HCT116 (cell line): Measurements from ENCODE around the gene CHST3. TPM values are rescaled to one million over a fixed set of nuclear protein-coding genes. Genes with fewer than 3 reads are reported as not detected.

Source experiments
- ATAC-seq: fragments of 200-7000 bp; cut with Tn5 transposase; 2 replicates; pipeline ENCODE4 v1.9.1; 2020; ENCODE audit warnings: mild to moderate bottlenecking, moderate library complexity
- BruUV-seq: library from RNA; stranded (reverse); fragments of 400-500 nt; replicated peaks from 2 replicates; lab custom pipeline; 2021; lab: Mats Ljungman, UMichigan
- CTCF ChIA-PET: fragments of 300-600 bp; sonication (Branson Sonifier 250); formaldehyde crosslinking; loops from one replicate; lab custom pipeline; 2021; ENCODE audit warnings: antibody characterized with exemption; lab: Charles Lee
- POLR2A ChIA-PET: fragments of 300-600, 350-600 bp; sonication (Branson Sonifier 250); formaldehyde crosslinking; loops from one replicate; lab custom pipeline; 2021; ENCODE audit warnings: antibody characterized with exemption; lab: Charles Lee
- RAD21 ChIA-PET, 2 experiments: fragments of 300-600 bp; sonication (Branson Sonifier 250); formaldehyde crosslinking; loops; one replicate each; lab custom pipeline; 2023; ENCODE audit warnings: low total read pairs in 2 of 2; ENCODE audit not compliant: uncharacterized antibody in 2 of 2, unreplicated experiment in 2 of 2, low non-redundant PET in 1 of 2; lab: Charles Lee
- DNase-seq: peaks from one replicate; pipeline ENCODE4 v3.0.0-alpha.2; 2010; ENCODE audit warnings: low read depth, low spot score
- H2AFZ ChIP-seq: fragments of 200-600 bp; shearing (Covaris generic), sonication (generic); 2 replicates; pipeline ENCODE4 v1.6.1; 2017; ENCODE audit warnings: low read depth, mixed run types, mixed read lengths, antibody characterized with exemption, low read length; ENCODE audit not compliant: poor library complexity, severe bottlenecking
- H3K27ac ChIP-seq: 2 replicates; pipeline ENCODE4 v1.5.1; 2012; ENCODE audit warnings: low read depth, low read length
- H3K27me3 ChIP-seq: fragments of 200-600 bp; sonication (generic); 2 replicates; pipeline ENCODE4 v1.6.1; 2016; ENCODE audit warnings: mixed run types, low read length, mixed read lengths; ENCODE audit not compliant: insufficient read depth
- H3K36me3 ChIP-seq, 2 experiments: fragments of 200-500 bp in 1 of 2; fragments of 200-600 bp in 1 of 2; sonication (Bioruptor generic) in 1 of 2; sonication (generic) in 1 of 2; 2 replicates each; pipeline versions ENCODE4 v1.5.1 to v1.6.1; 2014 to 2016; ENCODE audit warnings: low read length in 2 of 2, inconsistent platforms in 1 of 2, mixed read lengths in 1 of 2, mixed run types in 1 of 2; ENCODE audit not compliant: insufficient read depth in 2 of 2, control insufficient read depth in 1 of 2
- H3K4me1 ChIP-seq, 2 experiments: fragments of 200-600 bp in 1 of 2; sonication (generic) in 1 of 2; 2 replicates each; pipeline versions ENCODE4 v1.5.1 to v1.6.1; 2012 to 2017; ENCODE audit warnings: low read length in 2 of 2, inconsistent platforms in 1 of 2, mild to moderate bottlenecking in 1 of 2, mixed read lengths in 1 of 2, mixed run types in 1 of 2, moderate library complexity in 1 of 2; ENCODE audit not compliant: insufficient read depth in 2 of 2, control insufficient read depth in 1 of 2
- H3K4me2 ChIP-seq: fragments of 200-600 bp; sonication (generic); 2 replicates; pipeline ENCODE4 v1.6.1; 2017; ENCODE audit warnings: mixed run types, low read length, mixed read lengths
- H3K4me3 ChIP-seq, 2 experiments: fragments of 200-600 bp in 1 of 2; sonication (generic) in 1 of 2; replicated peaks in 1 of 2; 2 replicates each; pipeline ENCODE4 v1.5.1; 2011 to 2016; ENCODE audit warnings: low read length in 2 of 2, control low read depth in 1 of 2, low read depth in 1 of 2, mild to moderate bottlenecking in 1 of 2, mixed read lengths in 1 of 2, mixed run types in 1 of 2
- H3K79me2 ChIP-seq: fragments of 200-600 bp; sonication (generic); 2 replicates; pipeline ENCODE4 v1.6.1; 2017; ENCODE audit warnings: mild to moderate bottlenecking, mixed run types, low read length, moderate library complexity, mixed read lengths; ENCODE audit not compliant: insufficient read depth
- H3K9ac ChIP-seq: fragments of 200-600 bp; sonication (generic); 2 replicates; pipeline ENCODE4 v1.6.1; 2016; ENCODE audit warnings: low read length, mixed read lengths
- H3K9me2 ChIP-seq: fragments of 200-600 bp; sonication (generic), shearing (Covaris generic); 2 replicates; pipeline ENCODE4 v1.6.1; 2017; ENCODE audit warnings: mixed run types, mild to moderate bottlenecking, moderate library complexity; ENCODE audit not compliant: insufficient read depth
- H3K9me3 ChIP-seq, 2 experiments: fragments of 200-500 bp in 1 of 2; fragments of 200-600 bp in 1 of 2; sonication (Bioruptor generic) in 1 of 2; sonication (generic) in 1 of 2; 2 replicates each; pipeline ENCODE4 v1.6.1; 2014 to 2017; ENCODE audit warnings: low read length in 2 of 2, mixed read lengths in 2 of 2, inconsistent platforms in 1 of 2, low read depth in 1 of 2, mild to moderate bottlenecking in 1 of 2, mixed run types in 1 of 2, moderate library complexity in 1 of 2; ENCODE audit not compliant: control insufficient read depth in 1 of 2, insufficient read depth in 1 of 2
- H4K20me1 ChIP-seq: fragments of 200-600 bp; sonication (generic), shearing (Covaris generic); 2 replicates; pipeline ENCODE4 v1.6.1; 2017; ENCODE audit warnings: mixed run types, mild to moderate bottlenecking, moderate library complexity; ENCODE audit not compliant: insufficient read depth
- CBX3 ChIP-seq: IDR thresholded peaks from 2 replicates; pipeline ENCODE4 v1.6.1; 2012; ENCODE audit warnings: low read depth
- CEBPB ChIP-seq: IDR thresholded peaks from 2 replicates; pipeline ENCODE4 v1.6.1; 2012; ENCODE audit warnings: low read depth
- CTCF ChIP-seq, 3 experiments: fragments of 200-600 bp in 1 of 3; sonication (generic) in 1 of 3; IDR thresholded peaks in 2 of 3; conservative IDR thresholded peaks in 1 of 3; 2 replicates each; pipeline ENCODE4 v1.5.1; 2012 to 2017; ENCODE audit warnings: low read depth in 2 of 3, low read length in 2 of 3, antibody characterized with exemption in 1 of 3, borderline replicate concordance in 1 of 3, control low read depth in 1 of 3, mild to moderate bottlenecking in 1 of 3, mixed read lengths in 1 of 3, mixed run types in 1 of 3, moderate library complexity in 1 of 3; ENCODE audit not compliant: insufficient read depth in 1 of 3
- EGR1 ChIP-seq: IDR thresholded peaks from 2 replicates; pipeline ENCODE4 v1.6.1; 2012; ENCODE audit warnings: low read depth
- EZH2 ChIP-seq: fragments of 200-600 bp; sonication (generic); IDR thresholded peaks from 2 replicates; pipeline ENCODE4 v1.6.1; 2017; ENCODE audit warnings: antibody characterized with exemption, mixed run types
- EZH2phosphoT487 ChIP-seq: fragments of 200-600 bp; IDR thresholded peaks from 2 replicates; pipeline ENCODE4 v1.6.1; 2018; ENCODE audit warnings: antibody characterized with exemption, borderline replicate concordance
- FOSL1 ChIP-seq: IDR thresholded peaks from 2 replicates; pipeline ENCODE4 v1.6.1; 2012; ENCODE audit warnings: low read depth
- JUND ChIP-seq: IDR thresholded peaks from 2 replicates; pipeline ENCODE4 v1.6.1; 2012
- MAX ChIP-seq: IDR thresholded peaks from 2 replicates; pipeline ENCODE4 v1.6.1; 2012
- POLR2A ChIP-seq: IDR thresholded peaks from 2 replicates; pipeline ENCODE4 v1.7.0; 2011; ENCODE audit warnings: borderline replicate concordance; ENCODE audit not compliant: insufficient read depth, insufficient read length; ENCODE audit errors: extremely low read depth
- REST ChIP-seq: IDR thresholded peaks from 2 replicates; pipeline ENCODE4 v1.6.1; 2012; ENCODE audit warnings: low read depth
- SIN3A ChIP-seq: IDR thresholded peaks from 2 replicates; pipeline ENCODE4 v1.6.1; 2012; ENCODE audit warnings: low read depth
- SRF ChIP-seq: IDR thresholded peaks from 2 replicates; pipeline ENCODE4 v1.6.1; 2012; ENCODE audit warnings: low read depth
- TCF7L2 ChIP-seq: IDR thresholded peaks from 2 replicates; pipeline ENCODE4 v1.7.0; 2011; ENCODE audit warnings: borderline replicate concordance, inconsistent platforms; ENCODE audit not compliant: insufficient read depth, insufficient read length; ENCODE audit errors: extremely low read depth
- intact Hi-C: fragments of 100-400 bp; cut with micrococcal nuclease; formaldehyde crosslinking; loops from 2 replicates; pipeline ENCODE4 v1.10.0; 2022
- total RNA-seq: library from RNA; stranded (reverse); gene quantifications from one replicate; pipeline ENCODE4 v1.2.1, GENCODE V29; 2021; ENCODE audit not compliant: unreplicated experiment

CHST3 gene
- total RNA-seq, 1 experiment from 2014 or later: 10.6 TPM

GRCh38 chr10:71940752-71941151 is 23.4 kb upstream of the CHST3 start (continued):
- TF ChIP-seq REST: no peak
- no peak for TF ChIP-seq EGR1
- TF ChIP-seq EZH2: no peak
- TF ChIP-seq CEBPB: no peak
- TF ChIP-seq POLR2A: no peak

- POLR2A ChIA-PET: no interaction called here
- no peaks in the 10 kb centered on the region for H3K27me3 ChIP-seq
- no peak overlapping the region for H3K4me2 ChIP-seq
- intact Hi-C loops: no loop called here
- H4K20me1 ChIP-seq: no peaks in the 10 kb centered on the region
- no peak overlapping the region for H2AFZ ChIP-seq
- no peaks in the 10 kb centered on the region; the same call in 1 of the 2 replicates for H3K9me2 ChIP-seq
- BruUV-seq: no TSS peak
- H3K9me3 ChIP-seq: peaks cover 1 to 5% of the 10 kb centered on the region in 2 experiments; a peak in 2 of 4 replicates
- no peak overlapping the region for H3K4me3 ChIP-seq
- H3K79me2 ChIP-seq: no peaks in the 10 kb centered on the region
- no peak overlapping the region for H3K27ac ChIP-seq
- H3K36me3 ChIP-seq: no peaks in the 10 kb centered on the region
- no peak for ATAC-seq
- no peak overlapping the region for H3K9ac ChIP-seq
- DNase-seq: no peak
- no peak for TF ChIP-seq POLR2A
- no peak for TF ChIP-seq JUND
- TF ChIP-seq CBX3: no peak
- no peak for TF ChIP-seq SIN3A
- no peak for TF ChIP-seq EGR1
- no peak for TF ChIP-seq SRF
- no peak for TF ChIP-seq MAX
- TF ChIP-seq EZH2phosphoT487: no peak
- TF ChIP-seq CTCF (IDR thresholded peaks at IDR 0.05 in 2 of 3, conservative IDR thresholded peaks at IDR 0.05 in 1 of 3; ENCODE audit: borderline replicate concordance in 1 of 3, insufficient read depth in 1 of 3, low read depth in 2 of 3, low read length in 2 of 3): no peak
- no peak for TF ChIP-seq TCF7L2
- TF ChIP-seq FOSL1: no peak
- RAD21 ChIA-PET: no interaction called here
- CTCF ChIA-PET: no interaction called here
- no peaks in the 10 kb centered on the region for H3K4me1 ChIP-seq
Measured at GRCh38 chr10:71941318-71941717, 22.9 kb upstream of the CHST3 start.
